ENCODE measurements around the gene LRP11.
A peak's percentile ranks its signal among the peaks of the same experiment; 100 is the strongest.

LRP11 gene

GRCh38 chr6:149809798-149810197 lies 54.4 kb downstream of the LRP11 start:
- no peak overlapping the region for H3K4me3 ChIP-seq (ENCODE audit: low read depth, low read length)
- no peak for TF ChIP-seq WT1 (tag by site-specific recombination; IDR thresholded peaks at IDR 0.05)
- TF ChIP-seq, protein P1, sequence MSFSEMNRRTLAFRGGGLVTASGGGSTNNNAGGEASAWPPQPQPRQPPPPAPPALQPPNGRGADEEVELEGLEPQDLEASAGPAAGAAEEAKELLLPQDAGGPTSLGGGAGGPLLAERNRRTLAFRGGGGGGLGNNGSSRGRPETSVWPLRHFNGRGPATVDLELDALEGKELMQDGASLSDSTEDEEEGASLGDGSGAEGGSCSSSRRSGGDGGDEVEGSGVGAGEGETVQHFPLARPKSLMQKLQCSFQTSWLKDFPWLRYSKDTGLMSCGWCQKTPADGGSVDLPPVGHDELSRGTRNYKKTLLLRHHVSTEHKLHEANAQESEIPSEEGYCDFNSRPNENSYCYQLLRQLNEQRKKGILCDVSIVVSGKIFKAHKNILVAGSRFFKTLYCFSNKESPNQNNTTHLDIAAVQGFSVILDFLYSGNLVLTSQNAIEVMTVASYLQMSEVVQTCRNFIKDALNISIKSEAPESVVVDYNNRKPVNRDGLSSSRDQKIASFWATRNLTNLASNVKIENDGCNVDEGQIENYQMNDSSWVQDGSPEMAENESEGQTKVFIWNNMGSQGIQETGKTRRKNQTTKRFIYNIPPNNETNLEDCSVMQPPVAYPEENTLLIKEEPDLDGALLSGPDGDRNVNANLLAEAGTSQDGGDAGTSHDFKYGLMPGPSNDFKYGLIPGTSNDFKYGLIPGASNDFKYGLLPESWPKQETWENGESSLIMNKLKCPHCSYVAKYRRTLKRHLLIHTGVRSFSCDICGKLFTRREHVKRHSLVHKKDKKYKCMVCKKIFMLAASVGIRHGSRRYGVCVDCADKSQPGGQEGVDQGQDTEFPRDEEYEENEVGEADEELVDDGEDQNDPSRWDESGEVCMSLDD (tag by site-specific recombination; IDR thresholded peaks at IDR 0.05), result no peak
- peak; percentile 44; the same call in 1 of the 2 replicates for TF ChIP-seq ZNF664 (tag by site-specific recombination; IDR thresholded peaks at IDR 0.05)
- H3K4me1 ChIP-seq (ENCODE audit: control insufficient read depth, insufficient read depth, low read length), result no peaks in the 10 kb centered on the region
- POLR2A ChIA-PET, result no interaction called here
- H3K36me3 ChIP-seq (ENCODE audit: control insufficient read depth in 2 of 2, insufficient read depth in 1 of 2, low read length in 2 of 2), result peaks cover 10 to 57% of the 10 kb centered on the region in 2 experiments
- no peaks in the 10 kb centered on the region for H3K9me3 ChIP-seq (ENCODE audit: control insufficient read depth, insufficient read depth, low read depth, low read length)
- CTCF ChIA-PET, result interaction anchor here (1.3 kb wide), 1 partner anchor 31 kb away, joined by 3 read pairs; no protein-coding TSS in a partner anchor
- H3K27ac ChIP-seq (ENCODE audit: extremely low read depth, low read depth, low read length), result no peak overlapping the region

DNA sequence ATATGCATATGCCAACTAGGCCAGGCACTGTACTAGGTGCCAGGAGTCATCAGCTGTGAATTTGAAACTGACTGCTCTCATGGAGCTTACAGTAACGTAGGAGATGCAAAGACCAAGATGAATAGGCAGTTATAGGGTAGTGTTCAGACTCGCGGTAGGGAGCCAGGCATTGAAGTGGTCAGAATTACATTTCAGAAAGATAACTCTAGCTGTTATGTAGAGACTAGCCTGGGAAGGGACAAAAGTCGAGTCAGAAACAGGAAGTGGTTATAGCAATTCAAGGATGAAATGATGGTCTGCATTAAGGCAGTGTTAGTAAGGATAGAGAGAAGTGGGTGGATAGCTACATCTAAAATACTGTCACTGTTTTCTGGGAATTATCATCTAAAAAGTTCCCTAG lies 58.0 kb downstream of the LRP11 start:
- Histone ChIP-seq H3K36me3 (ENCODE audit: control insufficient read depth in 2 of 2, insufficient read depth in 1 of 2, low read length in 2 of 2) (peaks cover 29 to 69% of the 10 kb centered on the region in 2 experiments), H3K9me3 (ENCODE audit: control insufficient read depth, insufficient read depth, low read depth, low read length) (no peaks in the 10 kb centered on the region), H3K27ac (ENCODE audit: extremely low read depth, low read depth, low read length) (no peak overlapping the region), H3K4me1 (ENCODE audit: control insufficient read depth, insufficient read depth, low read length) (peaks cover 3% of the 10 kb centered on the region; the same call in 1 of the 2 replicates), H3K4me3 (ENCODE audit: low read depth, low read length) (no peak overlapping the region)
- ChIA-PET CTCF (interaction anchor here (0.6 to 0.7 kb wide), 4 partner anchors 11 to 589 kb away, joined by 3 to 5 read pairs (median 4); no protein-coding TSS in a partner anchor), POLR2A (interaction anchor here (0.6 kb wide), 1 partner anchor 22 kb away, joined by 3 read pairs; no protein-coding TSS in a partner anchor)
- TF ChIP-seq ZBTB17 (tag by site-specific recombination; IDR thresholded peaks at IDR 0.05), result peak; percentile 30; the same call in 1 of the 2 replicates
- TF ChIP-seq, protein P2, sequence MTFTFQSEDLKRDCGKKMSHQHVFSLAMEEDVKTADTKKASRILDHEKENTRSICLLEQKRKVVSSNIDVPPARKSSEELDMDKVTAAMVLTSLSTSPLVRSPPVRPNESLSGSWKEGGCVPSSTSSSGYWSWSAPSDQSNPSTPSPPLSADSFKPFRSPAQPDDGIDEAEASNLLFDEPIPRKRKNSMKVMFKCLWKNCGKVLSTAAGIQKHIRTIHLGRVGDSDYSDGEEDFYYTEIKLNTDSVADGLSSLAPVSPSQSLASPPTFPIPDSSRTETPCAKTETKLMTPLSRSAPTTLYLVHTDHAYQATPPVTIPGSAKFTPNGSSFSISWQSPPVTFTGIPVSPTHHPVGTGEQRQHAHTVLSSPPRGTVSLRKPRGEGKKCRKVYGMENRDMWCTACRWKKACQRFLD (tag by site-specific recombination; IDR thresholded peaks at IDR 0.05), result no peak

DNA sequence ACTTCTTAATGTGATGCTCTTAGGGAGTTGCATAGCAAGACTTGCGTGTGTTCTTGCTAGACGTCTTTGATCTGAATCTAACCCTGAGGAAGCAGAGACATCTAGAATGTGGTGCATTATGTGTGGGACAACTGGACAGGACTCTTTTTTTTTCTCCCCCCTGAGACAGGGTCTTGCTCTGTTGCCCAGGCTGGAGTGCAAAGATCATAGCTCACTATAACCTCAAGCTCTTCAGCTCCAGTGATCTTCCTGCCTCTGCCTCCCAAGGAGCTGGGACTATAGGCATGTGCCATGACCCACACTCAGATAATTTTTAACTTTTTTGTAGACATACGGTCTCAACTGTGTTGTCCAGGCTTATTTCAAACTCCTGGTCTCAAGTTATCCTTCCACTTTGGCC lies 80.6 kb downstream of the LRP11 start:
- H3K36me3 ChIP-seq (ENCODE audit: control insufficient read depth in 2 of 2, insufficient read depth in 1 of 2, low read length in 2 of 2), result peaks cover 22 to 50% of the 10 kb centered on the region in 2 experiments
- CTCF ChIA-PET, result no interaction called here
- H3K4me1 ChIP-seq (ENCODE audit: control insufficient read depth, insufficient read depth, low read length), result no peaks in the 10 kb centered on the region
- TF ChIP-seq ZFHX2 (tag by site-specific recombination; conservative IDR thresholded peaks at IDR 0.05) (no peak), ZNF121 (tag by site-specific recombination; IDR thresholded peaks at IDR 0.05) (0 out of 2 replicates have a peak, but pooled peaks have one; percentile 30)
- TF ChIP-seq, protein P3, sequence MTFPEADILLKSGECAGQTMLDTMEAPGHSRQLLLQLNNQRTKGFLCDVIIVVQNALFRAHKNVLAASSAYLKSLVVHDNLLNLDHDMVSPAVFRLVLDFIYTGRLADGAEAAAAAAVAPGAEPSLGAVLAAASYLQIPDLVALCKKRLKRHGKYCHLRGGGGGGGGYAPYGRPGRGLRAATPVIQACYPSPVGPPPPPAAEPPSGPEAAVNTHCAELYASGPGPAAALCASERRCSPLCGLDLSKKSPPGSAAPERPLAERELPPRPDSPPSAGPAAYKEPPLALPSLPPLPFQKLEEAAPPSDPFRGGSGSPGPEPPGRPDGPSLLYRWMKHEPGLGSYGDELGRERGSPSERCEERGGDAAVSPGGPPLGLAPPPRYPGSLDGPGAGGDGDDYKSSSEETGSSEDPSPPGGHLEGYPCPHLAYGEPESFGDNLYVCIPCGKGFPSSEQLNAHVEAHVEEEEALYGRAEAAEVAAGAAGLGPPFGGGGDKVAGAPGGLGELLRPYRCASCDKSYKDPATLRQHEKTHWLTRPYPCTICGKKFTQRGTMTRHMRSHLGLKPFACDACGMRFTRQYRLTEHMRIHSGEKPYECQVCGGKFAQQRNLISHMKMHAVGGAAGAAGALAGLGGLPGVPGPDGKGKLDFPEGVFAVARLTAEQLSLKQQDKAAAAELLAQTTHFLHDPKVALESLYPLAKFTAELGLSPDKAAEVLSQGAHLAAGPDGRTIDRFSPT (tag by site-specific recombination; IDR thresholded peaks at IDR 0.05), result no peak
- no peak overlapping the region for H3K27ac ChIP-seq (ENCODE audit: extremely low read depth, low read depth, low read length)
- POLR2A ChIA-PET, result no interaction called here
- H3K9me3 ChIP-seq (ENCODE audit: control insufficient read depth, insufficient read depth, low read depth, low read length), result no peaks in the 10 kb centered on the region
- no peak overlapping the region for H3K4me3 ChIP-seq (ENCODE audit: low read depth, low read length)

DNA sequence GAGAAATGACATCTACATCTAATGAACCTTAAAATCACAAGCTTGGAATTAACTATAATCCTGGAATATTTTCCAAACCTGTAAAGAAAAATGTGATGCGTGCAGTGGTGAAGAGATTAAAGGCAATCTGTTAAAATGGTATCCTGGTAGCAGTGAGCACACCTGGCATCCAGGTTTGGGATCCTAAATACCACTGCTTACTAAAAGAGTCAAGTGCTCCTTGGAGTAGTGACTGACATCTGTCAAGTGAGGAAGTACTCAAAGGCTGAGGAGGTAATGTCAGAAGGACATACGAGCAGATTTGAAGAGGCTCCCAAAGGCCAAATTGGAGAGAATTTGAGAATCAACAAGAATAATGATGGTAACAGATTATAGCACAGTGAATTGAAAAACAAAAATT lies 81.8 kb downstream of the LRP11 start:
- POLR2A ChIA-PET, result no interaction called here
- Histone ChIP-seq H3K36me3 (ENCODE audit: control insufficient read depth in 2 of 2, insufficient read depth in 1 of 2, low read length in 2 of 2) (peaks cover 32 to 55% of the 10 kb centered on the region in 2 experiments), H3K4me1 (ENCODE audit: control insufficient read depth, insufficient read depth, low read length) (no peaks in the 10 kb centered on the region), H3K9me3 (ENCODE audit: control insufficient read depth, insufficient read depth, low read depth, low read length) (no peaks in the 10 kb centered on the region), H3K4me3 (ENCODE audit: low read depth, low read length) (no peak overlapping the region), H3K27ac (ENCODE audit: extremely low read depth, low read depth, low read length) (no peak overlapping the region)
- CTCF ChIA-PET, result no interaction called here
- TF ChIP-seq KLF1 (tag by site-specific recombination; IDR thresholded peaks at IDR 0.05), result no peak
- no peak for TF ChIP-seq KLF8 (tag by site-specific recombination; IDR thresholded peaks at IDR 0.05)
- no peak for TF ChIP-seq ZNF645 (tag by site-specific recombination; IDR thresholded peaks at IDR 0.05)
- no peak for TF ChIP-seq EGR2 (tag by site-specific recombination; IDR thresholded peaks at IDR 0.05; ENCODE audit: low read depth)
- no peak for TF ChIP-seq YY2 (tag by site-specific recombination; IDR thresholded peaks at IDR 0.05)
- TF ChIP-seq, protein P4, sequence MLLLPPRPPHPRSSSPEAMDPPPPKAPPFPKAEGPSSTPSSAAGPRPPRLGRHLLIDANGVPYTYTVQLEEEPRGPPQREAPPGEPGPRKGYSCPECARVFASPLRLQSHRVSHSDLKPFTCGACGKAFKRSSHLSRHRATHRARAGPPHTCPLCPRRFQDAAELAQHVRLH (tag by site-specific recombination; IDR thresholded peaks at IDR 0.05), result no peak
- TF ChIP-seq ZNF664 (tag by site-specific recombination; IDR thresholded peaks at IDR 0.05), result no peak
- no peak for TF ChIP-seq WT1 (tag by site-specific recombination; IDR thresholded peaks at IDR 0.05)
- TF ChIP-seq ZNF239 (tag by site-specific recombination; IDR thresholded peaks at IDR 0.05), result no peak
- no peak for TF ChIP-seq ZFP3 (tag by site-specific recombination; IDR thresholded peaks at IDR 0.05; ENCODE audit: low read depth)

Data from HEK293 (cell line).